ENCODE results near the gene ROBO2.

The ROBO2 gene

GRCh38 chr3:77091809-77092208 is 51.9 kb downstream of the ROBO2 start:
- no peak for TF ChIP-seq CTCF (IDR thresholded peaks at IDR 0.05; ENCODE audit: borderline replicate concordance, control extremely low read depth, extremely low read depth, insufficient read depth, missing control alignments)
- in situ Hi-C loops (cut with MboI; ENCODE audit: low sequenced_read_pairs, unreplicated experiment) = no loop called here
- DNase-seq (ENCODE audit: low spot score) = no peak

- DNase-seq (ENCODE audit: low spot score) = no peak
- in situ Hi-C loops (cut with MboI; ENCODE audit: low sequenced_read_pairs, unreplicated experiment) = no loop called here
- no peak for TF ChIP-seq CTCF (IDR thresholded peaks at IDR 0.05; ENCODE audit: borderline replicate concordance, control extremely low read depth, extremely low read depth, insufficient read depth, missing control alignments)
Measured at GRCh38 chr3:77093101-77093500, 53.2 kb downstream of the ROBO2 start.

GRCh38 chr3:77096145-77096544 is 56.2 kb downstream of the ROBO2 start:
- no peak for TF ChIP-seq CTCF (IDR thresholded peaks at IDR 0.05; ENCODE audit: borderline replicate concordance, control extremely low read depth, extremely low read depth, insufficient read depth, missing control alignments)
- no peak for DNase-seq (ENCODE audit: low spot score)
- in situ Hi-C loops (cut with MboI; ENCODE audit: low sequenced_read_pairs, unreplicated experiment) = no loop called here

GRCh38 chr3:77096966-77097890 is 57.3 kb downstream of the ROBO2 start:
- DNase-seq (ENCODE audit: low spot score) = no peak
- no peak for TF ChIP-seq CTCF (IDR thresholded peaks at IDR 0.05; ENCODE audit: borderline replicate concordance, control extremely low read depth, extremely low read depth, insufficient read depth, missing control alignments)
- in situ Hi-C loops (cut with MboI; ENCODE audit: low sequenced_read_pairs, unreplicated experiment) = no loop called here

- no peak for DNase-seq (ENCODE audit: low spot score)
- in situ Hi-C loops (cut with MboI; ENCODE audit: low sequenced_read_pairs, unreplicated experiment) = no loop called here
- TF ChIP-seq CTCF (IDR thresholded peaks at IDR 0.05; ENCODE audit: borderline replicate concordance, control extremely low read depth, extremely low read depth, insufficient read depth, missing control alignments) = no peak
Measured at GRCh38 chr3:77102951-77103769, 63.3 kb downstream of the ROBO2 start.

- no peak for TF ChIP-seq CTCF (IDR thresholded peaks at IDR 0.05; ENCODE audit: borderline replicate concordance, control extremely low read depth, extremely low read depth, insufficient read depth, missing control alignments)
- no peak for DNase-seq (ENCODE audit: low spot score)
- in situ Hi-C loops (cut with MboI; ENCODE audit: low sequenced_read_pairs, unreplicated experiment) = no loop called here
Measured at GRCh38 chr3:77122652-77123051, 82.8 kb downstream of the ROBO2 start.
